GM21381 (cell line): ENCODE data around the gene XPO5.
"Not testable (repeated sequence)": the region's sequence is repeated elsewhere in the genome, so short reads cannot be mapped to it uniquely, and the experiment has no call there.

Experiments
- ATAC-seq: cut with Tn5 transposase; IDR thresholded peaks from one replicate; pipeline ENCODE4 v1.9.1; 2021; ENCODE audit warnings: mild to moderate bottlenecking, moderate library complexity; ENCODE audit not compliant: unreplicated experiment

Gene XPO5

DNA sequence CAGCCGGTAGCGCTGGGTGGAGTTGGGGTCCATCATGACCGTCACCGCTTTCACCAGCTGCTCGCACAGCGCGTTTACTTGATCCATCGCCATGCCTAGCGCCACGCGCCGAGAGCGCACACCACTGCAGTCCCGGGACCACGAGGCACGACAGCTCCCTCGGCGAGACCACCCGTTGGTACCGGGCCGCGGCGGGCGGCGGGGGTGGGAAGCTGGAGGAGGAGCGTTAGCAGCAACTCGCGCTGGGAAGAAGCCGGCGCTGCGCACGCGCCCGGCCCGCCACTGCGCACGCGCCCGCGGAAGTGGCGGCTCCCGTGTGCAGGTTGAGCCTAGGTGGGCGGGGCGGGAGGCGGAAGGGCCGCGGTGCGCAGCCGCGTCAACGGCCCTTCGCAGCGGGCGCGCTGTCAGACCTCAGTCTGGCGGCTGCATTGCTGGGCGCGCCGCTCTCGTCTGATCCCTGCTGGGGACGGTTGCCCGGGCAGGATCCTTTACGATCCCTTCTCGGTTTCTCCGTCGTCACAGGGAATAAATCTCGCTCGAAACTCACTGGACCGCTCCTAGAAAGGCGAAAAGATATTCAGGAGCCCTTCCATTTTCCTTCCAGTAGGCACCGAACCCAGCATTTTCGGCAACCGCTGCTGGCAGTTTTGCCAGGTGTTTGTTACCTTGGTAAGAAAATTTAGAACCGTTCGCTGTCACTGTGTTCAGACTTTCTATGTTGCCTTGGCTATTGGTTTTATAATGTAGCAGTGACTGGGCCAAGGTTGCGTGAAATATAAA, at the start of gene XPO5, which contains the start of gene POLH:
Gene XPO5, minus strand, starts transcription at position 267 of the 780 bp plus-strand sequence. Its CDS starts 174 bp downstream, at position 93.
Gene POLH, plus strand, starts transcription at position 414 of the 780 bp plus-strand sequence. CDS start 6,135 bp downstream, outside the sequence.
- peak; percentile 86 for ATAC-seq

- ATAC-seq, result no peak
Observed at GRCh38 chr6:43625393-43625992, 49.7 kb upstream of the XPO5 start.

GRCh38 chr6:43624786-43625288, 49.0 kb upstream of the XPO5 start:
- ATAC-seq, result no peak

GRCh38 chr6:43623880-43624785, 48.3 kb upstream of the XPO5 start:
- no peak for ATAC-seq

GRCh38 chr6:43622541-43622940, 46.7 kb upstream of the XPO5 start:
- ATAC-seq, result no peak

DNA sequence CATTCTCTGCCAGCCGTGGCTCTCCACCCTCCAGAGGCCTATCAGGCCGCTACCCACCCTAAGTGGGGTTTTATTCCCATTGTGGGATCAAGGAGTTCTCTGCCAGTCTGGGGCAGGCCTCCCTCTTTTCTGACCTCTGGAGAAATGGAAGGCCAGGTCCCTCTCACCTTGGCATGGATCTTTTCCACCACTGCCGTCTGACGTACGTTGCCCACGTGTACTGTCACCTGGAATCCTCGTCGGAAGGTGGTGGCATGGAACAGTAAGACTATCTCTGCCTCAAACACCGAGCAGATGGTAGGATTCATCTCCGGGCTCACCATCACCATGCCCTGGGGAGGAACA, 46.0 kb upstream of the XPO5 start:
- ATAC-seq, result no peak

DNA sequence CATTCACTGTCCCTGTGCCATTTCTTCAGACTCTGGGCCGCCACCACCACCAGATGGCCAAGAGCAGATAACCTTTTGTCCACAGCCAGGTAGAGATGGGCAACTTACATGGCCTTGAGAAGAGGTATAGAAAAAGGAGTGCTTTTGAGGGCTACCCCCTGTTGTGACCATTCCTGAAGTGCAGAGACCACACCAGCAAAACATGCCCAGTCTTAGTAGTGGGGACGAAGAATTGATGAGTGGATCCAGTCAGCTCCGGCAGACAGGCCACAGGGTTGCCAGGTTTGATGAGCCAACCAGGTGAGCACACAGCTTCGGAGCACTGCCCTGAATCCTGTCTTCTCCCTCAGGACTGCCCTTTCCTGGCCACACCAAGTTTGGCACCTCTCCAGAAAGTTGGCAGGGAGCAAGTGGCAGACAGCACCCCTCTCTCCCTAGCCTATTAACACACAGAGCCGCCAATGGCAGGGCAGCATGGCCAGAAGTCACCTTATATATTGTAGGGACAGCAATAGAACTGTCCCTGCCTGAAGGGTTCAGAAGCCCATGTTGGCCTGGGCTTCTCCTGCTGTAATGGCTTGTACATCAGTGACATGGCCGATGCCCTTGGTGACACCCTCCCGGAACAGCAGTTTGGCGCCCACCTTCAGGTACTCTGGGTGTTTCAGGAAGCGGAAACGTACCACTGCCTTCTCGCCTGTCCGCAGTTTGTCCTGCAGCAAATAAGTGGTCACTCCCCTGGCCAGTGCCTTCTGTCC, 45.4 kb upstream of the XPO5 start:
- no peak for ATAC-seq

DNA sequence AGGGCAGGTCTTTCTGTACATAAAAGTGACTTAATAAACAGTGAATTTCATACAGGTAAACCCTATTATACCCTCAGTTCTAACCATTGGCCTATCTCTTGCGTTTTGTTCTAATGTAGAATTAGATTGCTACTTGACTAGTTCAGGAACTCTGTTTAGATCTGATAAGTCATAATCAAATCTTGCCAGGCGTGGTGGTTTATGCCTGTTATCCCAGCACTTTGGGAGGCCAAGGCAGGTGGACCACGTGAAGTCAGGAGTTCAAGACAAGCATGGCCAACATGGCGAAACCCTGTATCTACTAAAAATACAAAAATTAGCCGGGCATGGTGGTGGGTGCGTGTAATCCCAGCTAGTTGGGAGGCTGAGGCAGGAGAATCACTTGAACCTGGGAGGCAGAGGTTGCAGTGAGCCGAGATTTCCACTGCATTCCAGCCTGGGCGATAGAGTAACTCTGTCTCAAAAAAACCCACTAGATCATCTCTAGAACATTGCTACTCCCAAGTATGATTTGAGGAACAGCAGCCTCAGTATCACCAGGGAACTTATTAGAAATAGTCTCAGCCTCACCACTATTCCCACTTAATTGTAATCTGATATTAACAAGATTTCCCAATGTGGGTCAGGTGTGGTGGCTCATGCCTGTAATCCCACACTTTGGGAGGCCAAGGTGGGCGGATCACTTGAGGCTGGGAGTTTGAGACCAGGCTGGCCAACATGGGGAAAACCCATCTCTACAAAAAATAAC, 41.1 kb upstream of the XPO5 start:
- ATAC-seq, result no peak

DNA sequence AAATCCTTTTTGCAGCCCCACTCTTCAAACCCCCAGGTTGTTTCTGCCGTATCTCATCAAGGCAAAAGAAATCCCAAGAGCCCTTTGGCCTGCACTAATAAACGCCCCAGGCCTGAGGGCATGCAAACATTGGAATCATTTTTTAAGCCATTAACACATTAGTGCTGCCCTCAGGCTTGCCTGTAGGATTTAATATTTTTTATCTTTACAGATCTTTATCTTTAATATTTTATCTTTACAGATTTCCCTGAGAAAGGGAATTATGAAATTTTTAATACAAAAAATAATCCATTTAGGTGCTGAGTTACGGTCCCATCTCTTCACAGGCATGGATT, 38.5 kb upstream of the XPO5 start:
- no peak for ATAC-seq

GRCh38 chr6:43613721-43614395, 38.0 kb upstream of the XPO5 start:
- no peak for ATAC-seq

DNA sequence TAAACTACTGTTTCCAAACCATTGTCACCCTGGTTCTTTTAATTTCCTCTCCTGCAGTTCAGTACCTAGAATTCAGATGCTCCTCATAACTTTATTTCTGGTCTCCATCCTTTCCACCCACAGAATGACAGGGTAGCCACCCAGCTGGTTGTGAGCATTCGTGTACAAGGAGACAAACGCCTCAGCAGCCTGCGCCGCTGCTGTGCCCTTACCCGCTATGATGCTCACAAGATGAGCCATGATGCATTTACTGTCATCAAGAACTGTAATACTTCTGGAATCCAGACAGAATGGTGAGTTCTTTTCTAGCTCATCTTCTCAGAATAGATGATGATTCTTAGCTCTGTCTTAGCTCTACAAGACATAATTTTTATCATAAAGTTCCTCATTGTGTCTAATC, 34.6 kb upstream of the XPO5 start:
- ATAC-seq, result no peak

DNA sequence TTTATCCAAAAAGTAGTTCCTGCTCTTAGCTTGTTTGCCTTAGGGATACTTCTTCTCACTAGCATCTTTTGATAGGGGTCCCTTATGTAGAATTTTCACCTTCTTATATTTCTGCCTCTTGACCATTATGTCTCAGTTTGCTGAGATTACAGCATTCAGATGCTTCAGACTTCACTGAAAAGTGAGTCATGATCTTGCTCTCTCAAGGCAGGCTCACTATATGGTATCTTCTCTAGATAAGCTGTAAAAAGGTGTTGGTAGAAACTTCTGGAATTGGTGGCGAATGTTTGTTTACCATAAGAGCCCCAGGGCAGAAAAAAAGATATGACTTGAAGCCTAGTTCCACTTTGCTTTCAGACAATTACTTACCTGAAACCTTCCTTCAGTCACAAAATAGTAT, 33.6 kb upstream of the XPO5 start:
- ATAC-seq, result no peak

DNA sequence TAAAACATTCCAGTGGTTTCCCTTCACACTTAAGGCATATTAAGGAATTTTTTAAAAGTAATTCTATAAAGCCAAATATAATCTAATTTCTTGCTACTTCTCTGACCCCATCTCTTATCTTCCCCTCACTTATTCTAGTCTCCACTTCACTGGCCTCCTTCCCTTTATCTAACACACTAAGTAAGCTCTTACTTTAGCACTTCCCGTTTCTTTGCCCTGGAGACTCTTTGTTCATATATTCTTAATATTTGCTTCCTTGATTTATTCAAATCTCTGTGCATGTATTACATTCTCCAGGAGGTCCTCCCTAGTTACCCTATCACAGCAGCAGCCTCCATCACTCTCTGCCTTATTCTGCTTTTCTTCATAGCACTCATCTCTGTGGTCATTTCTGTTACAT, 33.0 kb upstream of the XPO5 start:
- no peak for ATAC-seq

DNA sequence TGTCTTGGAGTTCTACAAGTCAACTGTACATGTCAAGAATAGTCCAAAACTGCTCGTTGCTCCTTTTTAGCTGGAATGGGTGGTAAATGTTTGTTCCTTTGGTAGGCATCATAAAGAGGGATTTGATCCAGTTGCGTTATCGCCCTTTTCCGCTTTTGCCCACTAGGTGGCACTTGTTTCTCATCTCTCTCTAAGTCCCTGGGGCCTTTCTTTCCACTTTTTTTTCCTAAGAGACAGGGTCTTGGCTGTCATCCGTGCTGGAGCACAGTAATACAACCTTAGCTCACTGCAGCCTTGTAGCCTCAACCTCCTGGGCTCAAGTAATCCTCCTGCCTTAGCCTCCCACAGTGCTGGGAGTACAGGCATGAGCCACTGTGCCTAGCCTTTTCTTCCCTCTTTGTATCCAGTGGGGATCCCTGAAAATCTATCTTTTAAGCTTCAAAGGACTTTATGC, 32.5 kb upstream of the XPO5 start:
- no peak for ATAC-seq

GRCh38 chr6:43606019-43606418, 30.2 kb upstream of the XPO5 start:
- no peak for ATAC-seq

DNA sequence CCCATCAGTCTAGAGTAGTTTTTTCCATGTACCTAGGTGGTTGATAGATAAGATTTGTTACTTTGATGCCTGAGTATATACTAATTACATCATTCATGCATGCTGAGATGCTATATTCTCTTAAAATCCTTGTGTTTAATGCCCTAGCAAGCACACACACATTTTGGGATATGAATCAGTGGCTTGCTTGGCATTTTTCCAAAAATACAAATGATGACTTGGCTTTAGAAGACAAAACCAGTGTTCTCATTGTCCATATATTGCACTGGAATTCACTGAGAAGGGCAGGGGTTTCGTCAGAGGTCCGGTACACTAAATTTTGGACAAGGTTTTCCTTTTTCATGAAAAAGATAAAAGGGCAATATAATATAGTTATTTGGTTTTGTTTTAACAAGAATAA, 28.3 kb upstream of the XPO5 start:
- ATAC-seq, result no peak

- ATAC-seq, result no peak
Observed at GRCh38 chr6:43600595-43600994, 24.8 kb upstream of the XPO5 start.

GRCh38 chr6:43593938-43594337, 18.1 kb upstream of the XPO5 start:
- ATAC-seq, result no peak

DNA sequence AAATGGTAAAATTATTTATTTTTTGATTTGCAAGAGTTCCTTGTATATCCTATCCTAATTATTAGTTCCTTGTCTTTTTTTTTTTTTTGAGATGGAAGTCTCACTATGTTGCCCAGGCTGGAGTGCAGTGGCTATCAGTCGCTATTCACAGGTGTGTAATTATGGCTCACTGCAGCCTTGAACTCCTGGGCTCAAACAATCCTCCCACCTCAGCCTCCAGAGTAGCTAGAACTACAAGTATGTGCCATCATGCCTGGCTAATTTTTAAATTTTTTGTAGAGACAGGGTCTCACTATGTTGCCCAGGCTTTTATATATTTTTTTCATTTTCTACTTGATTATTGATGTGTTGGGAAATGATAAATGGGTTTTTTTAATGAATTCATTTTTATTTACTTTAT, 13.7 kb upstream of the XPO5 start:
- not testable (repeated sequence) for ATAC-seq
